Activated CD8-positive, alpha-beta T cell treated with anti-CD3 and anti-CD28 coated beads, Interleukin-2, amount 10 ng/mL, durations not matched to agents 7 days and 5 days (primary cell): ENCODE results near the gene CARS2. TPM values are rescaled to one million over a fixed set of nuclear protein-coding genes. Genes with fewer than 3 reads are reported as not detected.

Experiments used
- ATAC-seq: fragments of 150-1000 bp; cut with Tn5 transposase; one replicate; pipeline ENCODE4 v1.10.0; 2021; ENCODE audit warnings: moderate library complexity
- CTCF ChIA-PET: fragments of 350-600 bp; sonication (Branson Sonifier 250); formaldehyde crosslinking; loops from one replicate; lab custom pipeline; 2021; ENCODE audit warnings: antibody characterized with exemption; lab: Charles Lee
- POLR2A ChIA-PET: fragments of 350-600 bp; sonication (Branson Sonifier 250); formaldehyde crosslinking; loops from one replicate; lab custom pipeline; 2021; ENCODE audit warnings: antibody characterized with exemption; lab: Charles Lee
- DNase-seq: peaks from one replicate; pipeline ENCODE4 v3.0.0-alpha.2; 2020
- H3K27ac Mint-ChIP-seq: one replicate; pipeline ENCODE4 v1.8.0; 2021; ENCODE audit warnings: mild to moderate bottlenecking, mixed read lengths
- H3K27me3 Mint-ChIP-seq: one replicate; pipeline ENCODE4 v1.8.0; 2021; ENCODE audit warnings: low read depth, mixed read lengths
- H3K36me3 Mint-ChIP-seq: one replicate; pipeline ENCODE4 v1.8.0; 2021; ENCODE audit warnings: low read depth, mixed read lengths
- H3K4me1 Mint-ChIP-seq: one replicate; pipeline ENCODE4 v1.8.0; 2021; ENCODE audit warnings: low read depth, mixed read lengths
- H3K4me3 Mint-ChIP-seq: one replicate; pipeline ENCODE4 v1.8.0; 2021; ENCODE audit warnings: mild to moderate bottlenecking, mixed read lengths
- H3K9me3 Mint-ChIP-seq: one replicate; pipeline ENCODE4 v1.8.0; 2022; ENCODE audit warnings: mixed read lengths; ENCODE audit not compliant: insufficient read depth
- total RNA-seq, 2 experiments: library from RNA; stranded (reverse); gene quantifications; one replicate each; pipeline ENCODE4 v1.2.3, GENCODE V29; 2021

The CARS2 gene
- total RNA-seq, 2 experiments from 2014 or later: 73.1 to 79.9 TPM

- Mint-ChIP-seq H3K36me3 (peaks cover 25% of the 10 kb centered on the region), H3K4me3 (no peak overlapping the region), H3K4me1 (peaks cover 4% of the 10 kb centered on the region), H3K27me3 (no peaks in the 10 kb centered on the region), H3K9me3 (no peaks in the 10 kb centered on the region), H3K27ac (no peak overlapping the region)
- ChIA-PET CTCF (interaction anchor here (1.4 kb wide), 1 partner anchor 58 kb away, joined by 3 read pairs; no protein-coding TSS in a partner anchor), POLR2A (no interaction called here)
- DNase-seq (no peak), ATAC-seq (no peak)
Measured at GRCh38 chr13:110651271-110651670, 54.6 kb downstream of the CARS2 start.

GRCh38 chr13:110650436-110650835, 55.5 kb downstream of the CARS2 start:
- Mint-ChIP-seq H3K27me3 (no peaks in the 10 kb centered on the region), H3K9me3 (no peaks in the 10 kb centered on the region), H3K4me1 (peaks cover 6% of the 10 kb centered on the region), H3K27ac (no peak overlapping the region), H3K36me3 (peaks cover 26% of the 10 kb centered on the region), H3K4me3 (no peak overlapping the region)
- ChIA-PET CTCF (interaction anchor here (1.4 kb wide), 1 partner anchor 57 kb away, joined by 3 read pairs; no protein-coding TSS in a partner anchor), POLR2A (no interaction called here)
- no peak for DNase-seq
- no peak for ATAC-seq

GRCh38 chr13:110649551-110649950, 56.4 kb downstream of the CARS2 start:
- ATAC-seq (no peak), DNase-seq (no peak)
- Mint-ChIP-seq H3K27ac (no peak overlapping the region), H3K36me3 (peaks cover 28% of the 10 kb centered on the region), H3K9me3 (no peaks in the 10 kb centered on the region), H3K27me3 (no peaks in the 10 kb centered on the region), H3K4me1 (peaks cover 12% of the 10 kb centered on the region), H3K4me3 (no peak overlapping the region)
- POLR2A ChIA-PET: no interaction called here
- CTCF ChIA-PET: no interaction called here

- H3K9me3 Mint-ChIP-seq: no peaks in the 10 kb centered on the region
- no peak for DNase-seq
Measured at GRCh38 chr13:110648848-110649421, 57.0 kb downstream of the CARS2 start.

GRCh38 chr13:110648146-110648819, 57.6 kb downstream of the CARS2 start:
- Mint-ChIP-seq H3K27me3 (no peaks in the 10 kb centered on the region), H3K36me3 (peaks cover 30% of the 10 kb centered on the region), H3K27ac (no peak overlapping the region), H3K9me3 (no peaks in the 10 kb centered on the region), H3K4me1 (peaks cover 12% of the 10 kb centered on the region), H3K4me3 (no peak overlapping the region)
- DNase-seq: no peak
- no peak for ATAC-seq
- ChIA-PET CTCF (interaction anchor here (1.6 kb wide), 1 partner anchor 9 kb away, joined by 7 read pairs; no protein-coding TSS in a partner anchor), POLR2A (interaction anchor here (0.8 kb wide), 1 partner anchor 67 kb away, joined by 4 read pairs; no protein-coding TSS in a partner anchor)

More at GRCh38 chr13:110648848-110649421, 57.0 kb downstream of the CARS2 start:
- POLR2A ChIA-PET: interaction anchor here (0.8 kb wide), 1 partner anchor 66 kb away, joined by 4 read pairs; no protein-coding TSS in a partner anchor
- ATAC-seq: no peak
- H3K4me3 Mint-ChIP-seq: no peak overlapping the region
- peaks cover 14% of the 10 kb centered on the region for H3K4me1 Mint-ChIP-seq
- no peak overlapping the region for H3K27ac Mint-ChIP-seq
- H3K27me3 Mint-ChIP-seq: no peaks in the 10 kb centered on the region
- CTCF ChIA-PET: interaction anchor here (1.6 kb wide), 1 partner anchor 10 kb away, joined by 7 read pairs; no protein-coding TSS in a partner anchor
- peaks cover 32% of the 10 kb centered on the region for H3K36me3 Mint-ChIP-seq

GRCh38 chr13:110647365-110647737, 58.6 kb downstream of the CARS2 start:
- Mint-ChIP-seq H3K4me1 (peaks cover 11% of the 10 kb centered on the region), H3K27me3 (no peaks in the 10 kb centered on the region), H3K27ac (no peak overlapping the region), H3K9me3 (no peaks in the 10 kb centered on the region), H3K4me3 (no peak overlapping the region), H3K36me3 (peaks cover 37% of the 10 kb centered on the region)
- ATAC-seq (no peak), DNase-seq (no peak)
- POLR2A ChIA-PET: no interaction called here
- CTCF ChIA-PET: no interaction called here

GRCh38 chr13:110646442-110647364, 59.2 kb downstream of the CARS2 start:
- H3K9me3 Mint-ChIP-seq: no peaks in the 10 kb centered on the region
- H3K4me1 Mint-ChIP-seq: peaks cover 11% of the 10 kb centered on the region
- peak overlapping the region; percentile 4 for H3K27ac Mint-ChIP-seq
- ATAC-seq (no peak), DNase-seq (no peak)
- no peak overlapping the region for H3K4me3 Mint-ChIP-seq
- peaks cover 37% of the 10 kb centered on the region for H3K36me3 Mint-ChIP-seq
- ChIA-PET CTCF (no interaction called here), POLR2A (no interaction called here)
- no peaks in the 10 kb centered on the region for H3K27me3 Mint-ChIP-seq

GRCh38 chr13:110645750-110646149, 60.2 kb downstream of the CARS2 start:
- H3K4me1 Mint-ChIP-seq: peaks cover 11% of the 10 kb centered on the region
- no peak overlapping the region for H3K4me3 Mint-ChIP-seq
- ChIA-PET CTCF (interaction anchor here (1.4 to 1.5 kb wide), 3 partner anchors 9 to 52 kb away, joined by 4 to 7 read pairs (median 4); no protein-coding TSS in a partner anchor), POLR2A (interaction anchor here (1.2 to 1.3 kb wide), 2 partner anchors 67 to 69 kb away, joined by 4 to 9 read pairs; no protein-coding TSS in a partner anchor)
- no peaks in the 10 kb centered on the region for H3K27me3 Mint-ChIP-seq
- no peak for DNase-seq
- no peaks in the 10 kb centered on the region for H3K9me3 Mint-ChIP-seq
- no peak overlapping the region for H3K27ac Mint-ChIP-seq
- peaks cover 38% of the 10 kb centered on the region for H3K36me3 Mint-ChIP-seq
- ATAC-seq: no peak

GRCh38 chr13:110644892-110645521, 60.9 kb downstream of the CARS2 start:
- Mint-ChIP-seq H3K4me3 (no peak overlapping the region), H3K36me3 (peaks cover 38% of the 10 kb centered on the region), H3K9me3 (no peaks in the 10 kb centered on the region), H3K27ac (peak overlapping the region; percentile 52), H3K27me3 (no peaks in the 10 kb centered on the region), H3K4me1 (peaks cover 11% of the 10 kb centered on the region)
- ATAC-seq (peak; percentile 96), DNase-seq (peak; percentile 80)
- POLR2A ChIA-PET: interaction anchor here (0.9 to 1.3 kb wide), 3 partner anchors 68 to 269 kb away, joined by 3 to 9 read pairs (median 4); no protein-coding TSS in a partner anchor
- CTCF ChIA-PET: interaction anchor here (0.6 to 1.5 kb wide), 19 partner anchors 10 to 268 kb away, joined by 3 to 9 read pairs (median 4); partner anchors contain the start of gene CARS2

- DNase-seq: no peak
Measured at GRCh38 chr13:110643768-110644421, 62.0 kb downstream of the CARS2 start.

More at GRCh38 chr13:110643768-110644421, 62.0 kb downstream of the CARS2 start:
- POLR2A ChIA-PET: no interaction called here
- Mint-ChIP-seq H3K27me3 (no peaks in the 10 kb centered on the region), H3K4me1 (peaks cover 11% of the 10 kb centered on the region), H3K36me3 (peaks cover 45% of the 10 kb centered on the region), H3K9me3 (no peaks in the 10 kb centered on the region), H3K4me3 (no peak overlapping the region), H3K27ac (no peak overlapping the region)
- no peak for ATAC-seq
- CTCF ChIA-PET: interaction anchor here (1.1 to 1.5 kb wide), 11 partner anchors 11 to 270 kb away, joined by 3 to 9 read pairs (median 5); no protein-coding TSS in a partner anchor
